ENCODE results near the gene HMX3.

Gene HMX3

GRCh38 chr10:123180101-123181090, 44.6 kb downstream of the HMX3 start:
- H3K27ac ChIP-seq: no peak overlapping the region
- H3K4me3 ChIP-seq: no peak overlapping the region
- DNase-seq (ENCODE audit: low spot score): no peak
- no peak for TF ChIP-seq CTCF (IDR thresholded peaks at IDR 0.05)

- Histone ChIP-seq H3K27ac (no peak overlapping the region), H3K4me3 (no peak overlapping the region)
- DNase-seq (ENCODE audit: low spot score): no peak
- TF ChIP-seq CTCF (IDR thresholded peaks at IDR 0.05): no peak
These were observed 48.0 kb downstream of the HMX3 start for GRCh38 chr10:123183724-123184123.

- no peak overlapping the region for H3K27ac ChIP-seq
- DNase-seq (ENCODE audit: low spot score): no peak
- TF ChIP-seq CTCF (IDR thresholded peaks at IDR 0.05): no peak
- H3K4me3 ChIP-seq: no peak overlapping the region
These were observed 52.0 kb downstream of the HMX3 start for GRCh38 chr10:123187781-123188180.
